Measurements from ENCODE around the gene RARRES2.
"Not testable (repeated sequence)": the region's sequence is repeated elsewhere in the genome, so short reads cannot be mapped to it uniquely, and the experiment has no call there.

The RARRES2 gene

GRCh38 chr7:150314639-150315239 is 26.7 kb downstream of the RARRES2 start:
- H3K4me3 ChIP-seq: no peak overlapping the region
- H4K20me1 ChIP-seq: no peaks in the 10 kb centered on the region
- H3K36me3 ChIP-seq: no peaks in the 10 kb centered on the region
- H3K9ac ChIP-seq: no peak overlapping the region
- no peaks in the 10 kb centered on the region for H3K27me3 ChIP-seq
- H3K4me2 ChIP-seq: no peak overlapping the region
- no peak overlapping the region for H3K27ac ChIP-seq
- H3K4me1 ChIP-seq: no peaks in the 10 kb centered on the region
- TF ChIP-seq Cebpa-rat (IDR thresholded peaks at IDR 0.05): no peak
- H3K9me3 ChIP-seq (replicated peaks in 1 of 11): no peaks in the 10 kb centered on the region

- Histone ChIP-seq H3K4me1 (no peaks in the 10 kb centered on the region), H3K27me3 (no peaks in the 10 kb centered on the region), H3K27ac (no peak overlapping the region), H4K20me1 (no peaks in the 10 kb centered on the region), H3K4me2 (no peak overlapping the region), H3K9me3 (replicated peaks in 1 of 11) (no peaks in the 10 kb centered on the region), H3K9ac (no peak overlapping the region), H3K36me3 (no peaks in the 10 kb centered on the region), H3K4me3 (no peak overlapping the region)
- TF ChIP-seq Cebpa-rat (IDR thresholded peaks at IDR 0.05): no peak
Measured at GRCh38 chr7:150313870-150314269, 27.6 kb downstream of the RARRES2 start.

- no peak for TF ChIP-seq Cebpa-rat (IDR thresholded peaks at IDR 0.05)
- no peak overlapping the region for H3K4me3 ChIP-seq
- H3K36me3 ChIP-seq: no peaks in the 10 kb centered on the region
- H3K27me3 ChIP-seq: no peaks in the 10 kb centered on the region
- H3K4me2 ChIP-seq: no peak overlapping the region
- no peak overlapping the region for H3K27ac ChIP-seq
- H3K9me3 ChIP-seq (replicated peaks in 1 of 11): no peaks in the 10 kb centered on the region
- H3K9ac ChIP-seq: no peak overlapping the region
- no peaks in the 10 kb centered on the region for H3K4me1 ChIP-seq
- H4K20me1 ChIP-seq: no peaks in the 10 kb centered on the region
Measured at GRCh38 chr7:150313367-150313809, 28.0 kb downstream of the RARRES2 start.

GRCh38 chr7:150312649-150313366 is 28.6 kb downstream of the RARRES2 start:
- not testable (repeated sequence) for H3K27me3 ChIP-seq; H3K9me3 ChIP-seq (replicated peaks in 1 of 11); H3K9ac ChIP-seq; H4K20me1 ChIP-seq; H3K4me3 ChIP-seq; H3K4me1 ChIP-seq; H3K27ac ChIP-seq; H3K36me3 ChIP-seq
- 0 out of 22 replicates have a peak overlapping the region, but pooled peaks of 1 of the 11 experiments have one; percentile 3 for H3K4me2 ChIP-seq

GRCh38 chr7:150311711-150312110 is 29.7 kb downstream of the RARRES2 start:
- H3K4me1 ChIP-seq: peaks cover 0 to 8% (median 0%) of the 10 kb centered on the region in 10 experiments; a peak in 2 of 20 replicates
- no peak overlapping the region for H3K4me2 ChIP-seq
- no peaks in the 10 kb centered on the region for H3K36me3 ChIP-seq
- no peaks in the 10 kb centered on the region for H4K20me1 ChIP-seq
- H3K27me3 ChIP-seq: no peaks in the 10 kb centered on the region
- H3K4me3 ChIP-seq: no peak overlapping the region
- H3K27ac ChIP-seq: no peak overlapping the region
- peaks cover 0 to 10% (median 0%) of the 10 kb centered on the region in 11 experiments; a peak in 1 of 22 replicates for H3K9me3 ChIP-seq (replicated peaks in 1 of 11)
- no peak overlapping the region for H3K9ac ChIP-seq
- TF ChIP-seq Cebpa-rat (IDR thresholded peaks at IDR 0.05): no peak

GRCh38 chr7:150311146-150311545 is 30.3 kb downstream of the RARRES2 start:
- Histone ChIP-seq H3K4me3 (no peak overlapping the region), H3K36me3 (no peaks in the 10 kb centered on the region), H4K20me1 (no peaks in the 10 kb centered on the region), H3K27me3 (no peaks in the 10 kb centered on the region), H3K27ac (no peak overlapping the region), H3K4me1 (peaks cover 0 to 8% (median 0%) of the 10 kb centered on the region in 10 experiments; a peak in 2 of 20 replicates), H3K9me3 (replicated peaks in 1 of 11) (peaks cover 0 to 10% (median 0%) of the 10 kb centered on the region in 11 experiments; a peak in 1 of 22 replicates), H3K9ac (no peak overlapping the region), H3K4me2 (no peak overlapping the region)
- TF ChIP-seq Cebpa-rat (IDR thresholded peaks at IDR 0.05): no peak

GRCh38 chr7:150308575-150308974 is 32.9 kb downstream of the RARRES2 start:
- H3K4me2 ChIP-seq: no peak overlapping the region
- peaks cover 0 to 8% (median 0%) of the 10 kb centered on the region in 10 experiments; a peak in 2 of 20 replicates for H3K4me1 ChIP-seq
- no peak for TF ChIP-seq Cebpa-rat (IDR thresholded peaks at IDR 0.05)
- H3K27me3 ChIP-seq: no peaks in the 10 kb centered on the region
- H3K4me3 ChIP-seq: no peak overlapping the region
- no peak overlapping the region for H3K27ac ChIP-seq
- H3K9ac ChIP-seq: no peak overlapping the region
- H4K20me1 ChIP-seq: no peaks in the 10 kb centered on the region
- peaks cover 0 to 10% (median 0%) of the 10 kb centered on the region in 11 experiments; a peak in 1 of 22 replicates for H3K9me3 ChIP-seq (replicated peaks in 1 of 11)
- no peaks in the 10 kb centered on the region for H3K36me3 ChIP-seq

GRCh38 chr7:150307904-150308303 is 33.5 kb downstream of the RARRES2 start:
- peaks cover 0 to 10% (median 0%) of the 10 kb centered on the region in 11 experiments; a peak in 1 of 22 replicates for H3K9me3 ChIP-seq (replicated peaks in 1 of 11)
- peaks cover 0 to 8% (median 0%) of the 10 kb centered on the region in 10 experiments; a peak in 2 of 20 replicates for H3K4me1 ChIP-seq
- H3K4me3 ChIP-seq: no peak overlapping the region
- H4K20me1 ChIP-seq: no peaks in the 10 kb centered on the region
- no peak overlapping the region for H3K4me2 ChIP-seq
- H3K36me3 ChIP-seq: no peaks in the 10 kb centered on the region
- no peak overlapping the region for H3K27ac ChIP-seq
- no peak overlapping the region for H3K9ac ChIP-seq
- H3K27me3 ChIP-seq: no peaks in the 10 kb centered on the region
- TF ChIP-seq Cebpa-rat (IDR thresholded peaks at IDR 0.05): no peak

- peaks cover 0 to 8% (median 0%) of the 10 kb centered on the region in 10 experiments; a peak in 2 of 20 replicates for H3K4me1 ChIP-seq
- no peaks in the 10 kb centered on the region for H3K27me3 ChIP-seq
- H4K20me1 ChIP-seq: no peaks in the 10 kb centered on the region
- no peak overlapping the region for H3K9ac ChIP-seq
- no peak for TF ChIP-seq Cebpa-rat (IDR thresholded peaks at IDR 0.05)
- H3K36me3 ChIP-seq: no peaks in the 10 kb centered on the region
- peaks cover 0 to 10% (median 0%) of the 10 kb centered on the region in 11 experiments; a peak in 1 of 22 replicates for H3K9me3 ChIP-seq (replicated peaks in 1 of 11)
- H3K4me2 ChIP-seq: peak overlapping the region in 2 of 11 experiments; percentile 3 to 15; a peak in 4 of 22 replicates
- no peak overlapping the region for H3K27ac ChIP-seq
- no peak overlapping the region for H3K4me3 ChIP-seq
Measured at GRCh38 chr7:150307129-150307528, 34.3 kb downstream of the RARRES2 start.

GRCh38 chr7:150306377-150306776 is 35.1 kb downstream of the RARRES2 start:
- H3K36me3 ChIP-seq, H3K9ac ChIP-seq, H3K4me3 ChIP-seq, H3K27ac ChIP-seq, H3K27me3 ChIP-seq, H3K4me1 ChIP-seq, H3K4me2 ChIP-seq, H4K20me1 ChIP-seq: not testable (repeated sequence)
- H3K9me3 ChIP-seq (replicated peaks in 1 of 11): peaks cover 0 to 10% (median 0%) of the 10 kb centered on the region in 11 experiments; a peak in 1 of 22 replicates

- not testable (repeated sequence) for H4K20me1 ChIP-seq
Measured at GRCh38 chr7:150305903-150306284, 35.5 kb downstream of the RARRES2 start.

GRCh38 chr7:150305259-150305902 is 36.0 kb downstream of the RARRES2 start:
- H3K4me3 ChIP-seq, H3K27me3 ChIP-seq, H3K4me2 ChIP-seq, H4K20me1 ChIP-seq, H3K4me1 ChIP-seq, H3K36me3 ChIP-seq, H3K27ac ChIP-seq, H3K9ac ChIP-seq: not testable (repeated sequence)
- peaks cover 0 to 10% (median 0%) of the 10 kb centered on the region in 11 experiments; a peak in 1 of 22 replicates for H3K9me3 ChIP-seq (replicated peaks in 1 of 11)

More at GRCh38 chr7:150305903-150306284, 35.5 kb downstream of the RARRES2 start:
- H3K27me3 ChIP-seq, H3K36me3 ChIP-seq, H3K4me1 ChIP-seq, H3K27ac ChIP-seq, H3K4me2 ChIP-seq, H3K4me3 ChIP-seq, H3K9ac ChIP-seq: not testable (repeated sequence)
- H3K9me3 ChIP-seq (replicated peaks in 1 of 11): peaks cover 0 to 10% (median 0%) of the 10 kb centered on the region in 11 experiments; a peak in 1 of 22 replicates

All from BLaER1 treated with 17β-estradiol and CSF1 and Interleukin-3, amounts not matched to agents 10 nM and 100 nM (cell line).